ENCODE results near the gene IGF2BP2. TPM values are rescaled to one million over a fixed set of nuclear protein-coding genes. Genes with fewer than 3 reads are reported as not detected.

The IGF2BP2 gene
- total RNA-seq, 1 donor from 2014 or later, result 17.4 TPM

DNA sequence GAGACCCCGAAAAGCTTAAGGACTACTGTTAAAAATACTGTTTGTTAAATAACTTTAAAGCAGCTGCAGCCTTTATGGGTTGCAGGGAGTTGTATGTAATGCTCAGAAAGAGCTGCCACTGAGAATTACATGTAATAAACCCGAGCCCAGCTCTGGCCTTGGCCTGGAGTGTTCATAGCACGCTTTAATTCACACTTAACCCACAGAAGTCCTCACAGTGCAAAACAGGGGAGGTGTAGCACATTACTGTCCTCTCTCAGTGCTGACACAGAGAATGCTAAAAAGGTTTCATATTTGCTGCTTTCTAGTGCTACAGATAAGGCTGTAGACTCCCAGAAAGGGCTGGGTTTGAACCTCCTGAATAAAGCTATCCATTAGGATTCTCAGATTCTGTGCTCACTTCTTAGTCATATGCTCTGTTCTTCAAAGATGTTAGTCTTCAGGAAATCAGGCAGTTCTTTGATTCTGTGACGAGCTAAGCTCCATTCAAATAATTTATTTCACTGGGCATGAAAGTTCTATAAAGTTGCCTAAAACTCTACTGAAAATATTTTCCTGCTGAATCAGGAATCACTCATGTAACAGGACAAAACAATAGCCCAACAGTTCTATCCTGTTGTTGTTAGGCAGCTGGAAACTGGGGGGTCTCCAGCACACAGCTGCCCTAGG is 130.7 kb downstream of the IGF2BP2 start:
- Histone ChIP-seq H3K4me3 (no peak overlapping the region), H3K27me3 (no peaks in the 10 kb centered on the region), H3K27ac (no peak overlapping the region), H3K4me1 (no peaks in the 10 kb centered on the region), H3K9me3 (no peaks in the 10 kb centered on the region), H3K36me3 (no peaks in the 10 kb centered on the region)
- no peak for ATAC-seq
- TF ChIP-seq, protein P1, sequence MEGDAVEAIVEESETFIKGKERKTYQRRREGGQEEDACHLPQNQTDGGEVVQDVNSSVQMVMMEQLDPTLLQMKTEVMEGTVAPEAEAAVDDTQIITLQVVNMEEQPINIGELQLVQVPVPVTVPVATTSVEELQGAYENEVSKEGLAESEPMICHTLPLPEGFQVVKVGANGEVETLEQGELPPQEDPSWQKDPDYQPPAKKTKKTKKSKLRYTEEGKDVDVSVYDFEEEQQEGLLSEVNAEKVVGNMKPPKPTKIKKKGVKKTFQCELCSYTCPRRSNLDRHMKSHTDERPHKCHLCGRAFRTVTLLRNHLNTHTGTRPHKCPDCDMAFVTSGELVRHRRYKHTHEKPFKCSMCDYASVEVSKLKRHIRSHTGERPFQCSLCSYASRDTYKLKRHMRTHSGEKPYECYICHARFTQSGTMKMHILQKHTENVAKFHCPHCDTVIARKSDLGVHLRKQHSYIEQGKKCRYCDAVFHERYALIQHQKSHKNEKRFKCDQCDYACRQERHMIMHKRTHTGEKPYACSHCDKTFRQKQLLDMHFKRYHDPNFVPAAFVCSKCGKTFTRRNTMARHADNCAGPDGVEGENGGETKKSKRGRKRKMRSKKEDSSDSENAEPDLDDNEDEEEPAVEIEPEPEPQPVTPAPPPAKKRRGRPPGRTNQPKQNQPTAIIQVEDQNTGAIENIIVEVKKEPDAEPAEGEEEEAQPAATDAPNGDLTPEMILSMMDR (IDR thresholded peaks at IDR 0.05), result no peak
- DNase-seq, result no peak
- intact Hi-C loops (cut with DNase I), result no loop called here

DNA sequence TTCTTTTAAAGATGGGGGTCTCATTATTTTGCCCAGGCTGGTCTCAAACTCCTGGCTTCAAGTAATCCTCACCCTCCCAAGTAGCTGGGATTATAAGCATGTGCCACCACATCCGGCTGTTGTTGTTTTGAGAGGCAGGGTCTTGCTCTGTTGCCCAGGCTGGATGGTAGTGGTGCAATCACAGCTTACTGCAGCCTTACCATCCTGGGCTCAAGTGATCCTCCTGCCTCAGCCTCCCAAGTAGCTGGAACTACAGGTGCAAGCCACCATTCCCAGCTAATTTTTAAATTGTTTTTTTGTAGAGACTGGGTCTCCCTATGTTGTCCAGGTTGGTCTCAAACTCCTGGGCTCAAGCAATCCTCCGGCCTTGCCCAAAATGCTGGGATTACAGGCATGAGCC is 133.2 kb downstream of the IGF2BP2 start:
- TF ChIP-seq, protein P1 (IDR thresholded peaks at IDR 0.05), result no peak
- intact Hi-C loops (cut with DNase I), result no loop called here
- H3K4me1 ChIP-seq, result no peaks in the 10 kb centered on the region
- H3K27ac ChIP-seq, result no peak overlapping the region
- H3K9me3 ChIP-seq, result no peaks in the 10 kb centered on the region
- no peaks in the 10 kb centered on the region for H3K27me3 ChIP-seq
- ATAC-seq, result no peak
- no peak for DNase-seq
- peaks cover 5% of the 10 kb centered on the region for H3K36me3 ChIP-seq
- H3K4me3 ChIP-seq, result no peak overlapping the region

DNA sequence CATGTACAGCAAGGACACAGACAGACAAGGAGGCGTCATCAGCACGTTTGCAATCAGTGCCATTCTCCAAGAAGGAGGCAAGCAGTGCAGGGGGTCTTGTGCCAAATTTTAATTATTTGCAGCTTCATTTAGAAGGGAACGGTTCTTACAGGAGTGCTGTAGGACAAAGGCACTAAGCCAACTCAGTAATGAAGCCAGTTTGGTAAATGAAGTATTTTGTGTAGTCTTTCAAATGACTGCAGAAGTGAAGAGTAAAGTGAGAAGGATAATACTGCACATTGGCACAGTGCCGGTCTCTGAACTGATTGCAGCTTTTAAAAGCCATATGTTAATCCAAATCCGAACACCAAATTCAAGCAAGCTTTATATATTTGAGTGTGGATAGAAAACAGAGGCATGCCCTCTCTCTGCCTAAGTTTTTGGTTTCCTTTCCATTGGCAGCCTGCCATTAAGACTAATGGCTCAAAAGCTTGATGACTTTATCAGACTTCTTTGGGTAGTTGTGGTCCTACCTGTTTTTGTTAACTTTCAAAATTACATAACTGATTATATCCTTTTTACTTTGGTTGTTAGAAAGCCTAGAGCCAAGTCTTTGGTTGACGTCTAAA is 137.5 kb downstream of the IGF2BP2 start:
- Histone ChIP-seq H3K9me3 (no peaks in the 10 kb centered on the region), H3K36me3 (peaks cover 8% of the 10 kb centered on the region), H3K4me1 (no peaks in the 10 kb centered on the region), H3K27ac (no peak overlapping the region), H3K27me3 (no peaks in the 10 kb centered on the region), H3K4me3 (no peak overlapping the region)
- DNase-seq, result no peak
- intact Hi-C loops (cut with DNase I), result no loop called here
- TF ChIP-seq, protein P1 (IDR thresholded peaks at IDR 0.05), result no peak
- ATAC-seq, result no peak

DNA sequence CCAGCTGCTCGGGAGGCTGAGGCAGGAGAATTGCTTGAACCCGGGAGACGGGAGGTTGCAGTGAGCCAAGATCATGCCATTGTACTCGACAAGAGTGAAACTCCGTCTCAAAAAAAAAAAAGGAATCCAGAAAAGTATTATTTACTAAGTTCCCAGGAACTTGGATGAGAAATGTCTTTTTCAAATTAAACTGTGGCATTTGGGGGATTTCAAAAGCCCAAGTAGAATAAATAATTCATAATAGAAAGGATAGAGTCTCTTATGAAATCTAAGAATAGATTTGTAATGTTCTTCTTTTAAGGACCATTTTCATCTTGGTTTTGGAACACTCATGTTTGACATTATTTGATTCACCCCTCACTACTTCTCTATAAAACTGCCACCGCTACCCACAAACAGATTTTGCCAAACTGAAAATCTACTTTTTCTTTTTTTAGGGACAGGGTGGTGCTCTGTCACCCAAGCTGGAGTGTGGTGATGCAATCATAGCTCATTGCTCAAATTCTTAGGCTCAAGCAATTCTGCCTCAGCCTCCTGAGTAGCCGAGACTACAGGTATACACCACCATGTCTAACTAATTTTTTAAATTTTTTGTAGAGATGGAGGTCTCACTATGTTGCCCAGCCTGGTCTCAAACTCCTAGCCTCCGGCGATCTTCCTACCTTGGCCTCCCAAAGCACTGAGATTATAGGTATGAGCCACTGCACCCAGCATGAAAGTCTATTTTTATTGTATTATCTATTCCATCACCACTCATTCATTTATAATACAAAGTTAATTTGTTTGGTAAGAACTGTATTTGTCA is 139.4 kb downstream of the IGF2BP2 start:
- H3K27ac ChIP-seq, result no peak overlapping the region
- no peak overlapping the region for H3K4me3 ChIP-seq
- H3K4me1 ChIP-seq, result no peaks in the 10 kb centered on the region
- no peaks in the 10 kb centered on the region for H3K27me3 ChIP-seq
- TF ChIP-seq, protein P1 (IDR thresholded peaks at IDR 0.05), result no peak
- peaks cover 8% of the 10 kb centered on the region for H3K36me3 ChIP-seq
- no peak for ATAC-seq
- intact Hi-C loops (cut with DNase I), result no loop called here
- H3K9me3 ChIP-seq, result no peaks in the 10 kb centered on the region
- no peak for DNase-seq

DNA sequence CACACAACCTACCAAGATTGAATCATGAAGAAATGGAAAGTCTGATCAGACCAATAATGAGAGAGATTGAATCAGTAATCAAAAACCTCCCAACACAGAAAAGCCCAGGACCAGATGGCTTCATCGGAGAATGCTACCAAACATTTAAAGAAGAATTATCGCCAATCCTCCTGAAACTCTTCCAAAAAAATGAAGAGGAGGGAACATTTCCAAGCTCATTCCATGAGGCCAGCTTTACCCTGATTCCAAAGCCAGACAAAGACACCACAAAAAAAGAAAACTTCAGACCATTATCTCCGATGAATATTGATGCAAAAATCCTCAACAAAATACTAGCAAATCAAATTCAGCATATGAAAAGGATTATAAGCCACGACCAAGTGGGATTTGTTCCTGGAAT is 144.6 kb downstream of the IGF2BP2 start:
- H3K9me3 ChIP-seq, result no peaks in the 10 kb centered on the region
- no peaks in the 10 kb centered on the region for H3K27me3 ChIP-seq
- H3K36me3 ChIP-seq, result no peaks in the 10 kb centered on the region
- ATAC-seq, result no peak
- TF ChIP-seq, protein P1 (IDR thresholded peaks at IDR 0.05), result no peak
- no peaks in the 10 kb centered on the region for H3K4me1 ChIP-seq
- intact Hi-C loops (cut with DNase I), result no loop called here
- no peak overlapping the region for H3K4me3 ChIP-seq
- H3K27ac ChIP-seq, result no peak overlapping the region
- no peak for DNase-seq
